Retina (tissue), 1 donor: ENCODE results near the gene YIPF6.
"Not testable (repeated sequence)": the region's sequence is repeated elsewhere in the genome, so short reads cannot be mapped to it uniquely, and the experiment has no call there.

Source experiments
- DNase-seq: peaks from one replicate; pipeline ENCODE4 v3.0.0-alpha.2; 2016

The YIPF6 gene

DNA sequence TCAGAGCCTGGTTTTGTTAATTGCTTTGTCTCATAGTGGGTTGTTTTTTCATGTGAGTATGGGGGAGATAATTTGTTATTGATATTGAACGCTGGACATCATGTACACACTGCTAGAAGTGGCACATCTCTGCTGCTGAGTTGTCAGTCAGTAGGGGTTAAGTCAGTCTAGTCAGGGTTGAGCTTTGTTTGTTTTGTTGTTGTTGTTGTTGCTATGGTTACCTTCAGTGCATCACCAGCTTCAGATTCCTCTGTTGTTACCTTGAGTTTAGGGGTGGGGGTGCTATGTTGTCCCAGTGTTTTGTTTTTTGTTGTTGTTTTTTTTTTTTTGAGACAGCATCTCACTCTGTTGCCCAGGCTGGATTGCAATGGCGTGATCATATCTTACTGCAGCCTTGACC is 9.9 kb downstream of the YIPF6 start:
- no peak for DNase-seq

DNA sequence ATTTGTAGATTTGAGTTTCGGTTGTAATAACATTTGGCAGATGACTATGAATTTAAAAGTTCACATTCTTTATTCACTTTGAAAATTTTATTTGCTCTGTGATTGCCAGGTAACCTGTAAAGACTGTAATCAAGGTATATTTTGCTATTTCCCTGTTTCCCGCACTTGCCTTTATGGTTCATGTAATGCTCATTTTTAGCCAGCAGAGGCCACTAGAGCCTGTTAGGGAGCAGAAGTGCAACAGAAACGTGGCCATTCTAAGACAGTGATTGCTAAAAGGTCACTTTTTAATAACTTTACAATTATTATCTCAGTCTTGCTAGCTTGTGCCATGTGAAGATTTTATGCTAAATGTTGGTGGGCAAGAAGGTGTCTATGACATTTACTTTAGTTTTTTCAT is 12.4 kb downstream of the YIPF6 start:
- DNase-seq: no peak

DNA sequence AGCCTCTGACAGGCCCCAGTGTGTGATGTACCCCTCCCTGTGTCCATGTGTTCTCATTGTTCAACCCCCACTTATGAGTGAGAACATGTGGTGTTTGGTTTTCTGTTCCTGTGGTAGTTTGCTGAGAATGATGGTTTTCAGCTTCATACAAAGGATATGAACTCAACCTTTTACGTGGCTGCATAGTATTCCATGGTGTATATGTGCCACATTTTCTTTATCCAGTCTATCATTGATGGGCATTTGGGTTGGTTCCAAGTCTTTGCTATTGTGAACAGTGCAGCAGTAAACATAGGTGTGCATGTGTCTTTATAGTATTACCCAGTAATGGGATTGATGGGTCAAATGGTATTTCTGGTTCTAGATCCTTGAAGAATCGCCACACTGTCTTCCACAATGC is 25.8 kb downstream of the YIPF6 start:
- DNase-seq: not testable (repeated sequence)

DNA sequence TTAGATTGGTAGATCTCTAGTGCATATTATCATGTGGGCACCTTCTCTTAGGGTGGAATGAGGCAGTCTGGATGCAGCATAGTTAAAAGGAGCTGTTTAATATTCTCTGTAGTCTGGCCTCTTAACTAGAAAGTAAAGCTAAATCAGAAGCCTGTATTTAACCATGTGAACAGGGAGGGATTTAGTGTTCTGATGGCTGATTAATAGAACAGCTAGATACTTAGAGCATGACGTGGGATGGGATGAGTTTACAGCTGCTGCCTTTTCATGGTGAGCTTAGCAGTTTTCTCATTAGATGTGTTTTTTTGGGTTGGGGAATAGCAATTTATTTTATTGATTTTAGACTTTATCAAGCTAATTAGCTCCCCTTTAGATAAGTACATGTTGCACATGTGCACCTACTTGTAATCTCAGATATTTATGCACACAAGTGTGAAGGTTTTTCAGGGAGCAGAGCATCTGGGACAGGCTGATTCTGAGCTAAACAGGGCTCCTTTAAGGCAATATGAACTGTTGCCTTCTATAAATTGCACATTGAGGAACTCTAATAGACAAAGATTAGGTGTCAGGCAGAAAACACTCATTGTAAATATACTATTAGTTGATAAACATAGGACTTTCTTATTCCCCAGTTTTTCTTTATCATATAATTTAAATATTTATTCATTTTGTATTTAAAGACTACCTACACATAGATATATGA is 34.1 kb downstream of the YIPF6 start:
- DNase-seq: no peak

DNA sequence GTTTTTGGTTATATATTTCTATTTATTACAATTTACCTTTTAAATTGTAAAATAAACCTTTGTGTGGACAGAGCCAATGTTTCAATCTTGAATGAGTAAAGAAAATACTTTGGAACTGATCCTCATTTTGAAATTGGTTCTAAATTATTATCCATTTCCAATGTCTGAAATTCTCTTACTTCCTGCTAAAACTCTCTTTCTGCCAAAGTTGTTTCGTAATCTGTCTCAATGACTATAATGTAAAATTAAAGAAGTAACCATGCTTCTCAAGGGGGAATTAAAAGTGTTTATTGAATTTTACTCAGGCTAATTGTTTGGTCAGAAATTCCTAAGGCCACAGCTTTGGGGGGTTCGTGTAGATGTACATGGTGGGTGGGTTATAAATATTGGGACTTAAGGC is 34.8 kb downstream of the YIPF6 start:
- no peak for DNase-seq

DNA sequence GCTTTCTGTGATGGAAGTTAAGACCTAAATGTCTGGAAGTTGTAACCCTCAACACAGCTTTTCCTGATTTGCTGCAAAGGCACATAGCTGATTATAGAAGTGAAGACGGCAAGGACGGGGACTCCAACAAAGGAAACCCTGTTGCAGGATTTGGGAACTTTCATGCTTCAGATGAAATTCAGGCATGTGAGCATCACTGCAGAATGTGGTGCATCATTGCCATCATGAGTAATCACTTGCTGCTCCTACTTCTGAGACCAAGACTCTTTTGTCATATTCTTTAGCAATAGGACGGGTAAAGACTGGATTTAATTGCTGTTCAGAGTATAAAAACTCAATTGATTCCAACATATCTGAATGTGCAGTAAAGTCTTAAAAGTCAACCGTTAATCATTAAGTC is 35.8 kb downstream of the YIPF6 start:
- DNase-seq: no peak

DNA sequence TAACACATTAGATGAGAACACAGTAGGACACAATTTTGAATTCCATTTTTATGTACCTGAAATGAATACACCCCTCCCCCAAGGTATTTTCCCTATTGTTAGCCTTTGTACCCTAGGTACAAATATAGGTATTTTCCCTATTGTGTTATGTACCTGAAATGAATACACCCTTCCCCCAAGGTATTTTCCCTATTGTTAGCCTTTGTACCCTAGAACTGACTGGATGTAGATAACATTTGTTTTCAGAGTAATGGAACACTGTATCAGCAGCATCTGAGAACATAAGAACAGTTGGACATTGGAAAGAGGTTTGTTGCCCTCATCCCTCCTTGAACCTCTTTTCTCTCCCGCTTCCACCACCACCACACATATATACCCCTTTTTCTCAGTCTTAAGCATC is 37.6 kb downstream of the YIPF6 start:
- no peak for DNase-seq

DNA sequence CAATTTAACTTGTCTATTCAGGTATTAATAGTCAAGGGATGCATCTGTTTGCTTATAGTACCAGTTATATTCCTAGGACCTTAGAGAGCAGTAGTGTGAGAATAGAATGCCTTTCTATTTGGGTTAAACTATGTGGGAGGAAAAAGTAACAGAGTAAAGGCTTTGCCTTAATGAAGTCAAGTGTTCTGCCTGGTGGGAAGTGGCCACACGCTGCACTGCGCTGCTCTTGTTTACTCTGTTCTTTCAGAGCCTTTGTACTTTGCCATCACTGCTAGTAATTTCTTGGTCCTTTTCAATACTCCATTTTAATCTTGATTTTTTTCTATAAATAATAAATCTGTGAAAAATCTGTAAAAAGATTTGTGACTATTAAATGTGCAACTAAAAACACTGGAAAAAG is 38.0 kb downstream of the YIPF6 start:
- no peak for DNase-seq

DNA sequence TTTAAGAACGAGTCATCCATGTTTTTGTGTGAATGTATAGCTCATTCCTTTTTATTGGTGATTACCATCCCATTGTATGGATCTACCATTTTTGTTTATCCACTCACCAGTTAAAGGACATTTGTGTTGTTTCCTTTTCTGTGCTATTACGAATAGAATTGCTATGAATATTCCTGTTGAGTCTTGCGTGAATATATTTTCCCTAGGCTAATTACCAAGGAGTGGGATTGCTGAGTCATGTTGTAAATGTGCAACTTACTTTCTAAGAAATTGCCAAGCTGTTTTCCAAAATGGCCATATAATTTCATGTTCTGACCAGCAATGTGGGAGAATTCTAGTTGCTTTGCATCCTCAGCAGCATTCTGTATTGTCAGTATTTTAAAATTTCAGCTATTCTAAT is 51.3 kb downstream of the YIPF6 start:
- DNase-seq: no peak

DNA sequence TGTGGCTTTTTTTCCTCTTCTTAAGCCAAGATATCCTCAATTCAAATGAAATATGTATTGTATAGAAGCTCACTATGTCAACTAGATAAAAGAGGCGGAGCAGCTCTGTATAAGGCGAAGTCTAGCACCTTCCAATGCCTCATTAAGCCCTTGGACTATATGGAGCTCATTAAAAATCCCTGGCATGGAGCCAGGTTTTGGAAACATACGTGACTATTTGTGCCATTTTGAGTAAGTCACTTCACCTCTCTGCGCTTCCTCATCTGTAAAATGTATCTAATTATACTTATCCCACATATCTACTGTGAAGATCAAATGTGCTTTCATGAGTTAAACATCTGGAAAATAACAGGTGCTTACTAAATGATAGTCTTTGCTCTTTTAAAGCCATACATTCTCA is 57.2 kb downstream of the YIPF6 start:
- DNase-seq: no peak

DNA sequence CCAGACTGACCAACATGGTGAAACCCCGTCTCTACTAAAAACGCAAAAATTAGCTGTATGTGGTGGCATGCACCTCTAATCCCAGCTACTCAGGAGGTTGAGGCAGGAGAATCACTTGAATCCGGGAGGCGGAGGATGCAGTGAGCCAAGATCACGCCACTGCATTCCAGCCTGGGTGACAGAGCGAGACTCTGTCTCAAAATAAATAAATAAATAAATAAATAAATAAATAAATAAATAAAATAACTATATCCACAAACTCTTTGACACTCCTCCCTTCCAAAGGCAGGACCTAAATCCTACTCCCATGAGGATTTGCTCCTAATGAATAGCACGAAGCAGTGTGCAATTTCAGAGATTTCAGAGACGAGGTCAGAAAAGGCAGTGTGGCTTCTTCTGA is 58.3 kb downstream of the YIPF6 start:
- not testable (repeated sequence) for DNase-seq

DNA sequence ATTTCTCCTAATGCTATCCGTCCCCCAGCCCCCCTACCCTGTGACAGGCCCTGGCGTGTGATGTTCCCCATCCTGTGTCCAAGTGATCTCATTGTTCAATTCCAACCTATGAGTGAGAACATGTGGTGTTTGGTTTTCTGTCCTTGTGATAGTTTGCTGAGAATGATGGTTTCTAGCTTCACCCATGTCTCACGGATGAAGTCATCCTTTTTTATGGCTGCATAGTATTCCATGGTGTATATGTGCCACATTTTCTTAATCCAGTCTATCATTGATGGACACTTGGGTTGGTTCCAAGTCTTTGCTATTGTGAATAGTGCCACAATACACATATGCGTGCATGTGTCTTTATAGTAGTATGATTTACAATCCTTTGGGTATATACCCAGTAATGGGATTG is 61.1 kb downstream of the YIPF6 start:
- not testable (repeated sequence) for DNase-seq

DNA sequence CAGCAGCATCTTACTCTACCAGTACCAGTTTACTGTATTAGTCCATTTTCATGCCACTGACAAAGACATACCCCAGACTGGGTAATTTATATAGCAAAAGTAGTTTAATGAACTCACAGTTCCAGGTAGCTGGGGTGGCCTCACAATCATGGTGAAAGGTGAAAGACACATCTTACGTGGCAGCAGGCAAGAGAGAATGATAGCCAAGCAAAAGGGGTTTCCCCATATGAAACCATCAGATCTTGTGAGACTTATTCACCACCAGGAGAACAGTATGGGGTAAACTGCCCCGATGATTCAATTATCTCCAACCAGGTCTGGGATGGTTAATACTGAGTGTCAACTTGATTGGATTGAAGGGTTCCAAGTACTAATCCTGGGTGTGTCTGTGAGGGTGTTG is 69.3 kb downstream of the YIPF6 start:
- DNase-seq: no peak

DNA sequence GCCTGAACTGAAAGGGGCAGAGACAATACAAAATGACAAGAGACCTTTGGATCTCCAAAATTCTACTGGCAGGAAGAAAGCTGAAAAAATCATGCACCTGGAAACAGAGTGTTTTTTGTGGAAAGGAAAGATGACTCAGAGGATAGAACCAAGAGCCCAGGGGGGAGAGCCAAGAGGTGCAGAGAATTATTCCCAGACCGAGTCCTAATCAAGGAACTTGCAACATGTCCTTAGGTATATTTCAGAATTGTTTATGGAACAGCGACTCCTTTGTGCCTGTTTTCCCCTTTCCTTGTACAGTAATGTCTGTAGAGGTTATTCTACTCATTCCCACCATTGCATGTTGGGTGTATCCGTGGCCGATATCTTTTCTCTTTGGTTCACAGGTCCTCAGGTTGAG is 71.7 kb downstream of the YIPF6 start:
- DNase-seq: no peak

DNA sequence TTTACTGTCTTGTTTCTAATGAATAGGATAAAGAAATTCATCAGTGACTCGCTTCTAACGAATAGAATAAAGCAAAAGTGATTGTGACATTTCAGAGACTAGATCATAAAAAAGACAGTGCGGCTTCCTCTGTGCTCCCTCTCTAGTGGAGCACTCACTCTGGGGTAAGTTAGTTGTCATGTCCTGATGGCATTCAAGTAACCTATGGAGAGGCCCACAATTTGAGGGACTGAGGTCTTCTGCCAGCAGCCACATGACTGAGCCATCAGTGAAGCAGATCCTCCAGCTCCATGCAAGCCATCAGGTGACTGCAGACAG is 72.4 kb downstream of the YIPF6 start:
- no peak for DNase-seq

DNA sequence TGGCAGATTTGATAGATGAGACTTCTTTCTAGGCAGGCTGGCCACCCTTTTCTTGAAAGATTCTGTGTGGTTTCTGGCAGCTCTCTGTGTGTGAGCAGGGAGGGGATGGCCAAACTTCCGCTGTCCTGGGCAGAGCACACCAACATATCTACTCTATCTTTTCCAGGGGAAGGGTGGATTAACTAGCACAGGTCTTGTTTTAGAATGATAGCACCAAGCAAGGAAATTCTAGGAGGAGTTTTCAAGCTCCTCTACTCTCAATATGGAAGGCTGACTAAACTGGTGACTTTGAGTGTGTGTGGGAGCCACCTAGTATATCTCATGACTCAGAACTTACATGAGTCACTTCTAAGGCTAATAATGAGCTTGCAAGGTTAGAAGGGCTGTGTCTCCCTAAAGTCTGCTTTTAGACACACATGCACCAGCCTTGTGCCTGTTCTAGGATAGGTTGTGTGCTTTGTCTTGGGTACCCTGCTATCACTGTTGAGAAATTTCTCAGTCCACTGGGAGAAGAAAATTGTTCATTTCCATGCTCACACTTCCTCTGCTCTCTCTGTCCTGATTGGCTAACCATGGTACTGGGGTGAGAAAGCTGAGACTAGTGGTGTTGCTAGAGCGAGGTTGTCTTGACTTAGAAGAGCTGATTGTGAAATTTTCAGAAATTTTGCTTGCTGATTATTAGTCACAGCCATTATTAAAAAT is 72.9 kb downstream of the YIPF6 start:
- no peak for DNase-seq

DNA sequence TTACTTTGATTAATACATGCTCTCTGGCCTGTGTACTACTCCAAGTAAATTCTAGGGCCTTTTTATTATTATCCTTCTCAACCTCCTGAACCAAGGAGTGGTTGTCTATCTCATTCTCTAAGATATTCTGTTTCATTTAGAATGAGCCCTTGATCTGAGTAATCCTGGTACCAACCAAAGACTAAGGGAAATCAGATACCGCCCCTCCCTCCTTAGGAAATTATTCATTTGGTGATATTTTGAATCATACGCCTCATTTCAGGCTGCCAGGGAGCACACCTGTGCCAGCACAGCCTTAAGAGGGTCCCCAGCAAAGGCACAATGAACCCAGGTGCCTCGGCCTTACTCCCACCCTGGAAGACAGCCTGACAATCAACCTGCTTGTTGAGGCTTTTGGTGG is 75.4 kb downstream of the YIPF6 start:
- DNase-seq: no peak

DNA sequence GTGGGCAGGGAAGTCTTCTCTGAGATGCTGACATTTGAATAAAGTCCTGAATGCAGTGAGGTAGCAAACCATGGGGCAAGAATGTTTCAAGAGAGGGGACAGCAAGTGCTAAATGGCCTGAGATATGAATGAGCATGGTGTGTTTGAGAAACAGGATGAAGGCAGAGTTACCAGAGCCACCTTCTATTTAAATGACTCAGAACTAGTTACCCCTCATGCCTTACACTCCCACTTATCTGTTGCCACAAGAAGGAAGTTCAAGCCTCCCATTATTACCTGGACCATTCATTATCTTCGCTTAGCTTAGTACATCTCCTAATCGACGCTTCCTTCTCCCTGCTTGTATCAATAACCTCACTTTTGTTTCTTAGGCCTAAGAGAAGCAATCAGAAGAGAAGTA is 81.0 kb downstream of the YIPF6 start:
- no peak for DNase-seq

DNA sequence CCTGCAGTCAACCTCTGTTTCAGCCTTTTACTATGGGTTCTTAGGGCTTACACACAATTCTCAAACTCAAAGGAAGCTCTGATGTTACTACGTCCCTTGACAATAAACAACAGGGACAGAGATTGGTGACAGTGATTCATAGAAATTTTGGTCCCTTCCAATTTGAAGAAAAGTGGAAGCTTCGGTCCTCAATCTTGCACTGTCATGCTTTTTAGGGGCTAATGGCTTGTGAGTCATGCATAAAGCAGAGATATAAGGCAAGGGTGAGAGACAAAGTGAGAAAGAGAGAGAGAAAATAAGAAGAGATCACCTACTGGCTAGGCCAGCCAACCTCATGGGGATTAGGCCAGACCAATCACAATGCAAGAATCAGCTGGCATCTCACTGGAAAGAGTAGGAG is 85.4 kb downstream of the YIPF6 start:
- no peak for DNase-seq
